Measurements from ENCODE around the gene ZFYVE28.

- no peak for TF ChIP-seq EZH2 (IDR thresholded peaks at IDR 0.05; ENCODE audit: borderline replicate concordance, insufficient read depth, low read depth, low read length, poor library complexity, severe bottlenecking)
- TF ChIP-seq CTCF (IDR thresholded peaks at IDR 0.05), result no peak
These were observed 165.0 kb downstream of the ZFYVE28 start for GRCh38 chr4:2253160-2254084.

Measured in B cell (primary cell).